HG03159 (cell line): ENCODE measurements around the gene MRPL40.

Experiments
- ATAC-seq: cut with Tn5 transposase; IDR thresholded peaks from one replicate; pipeline ENCODE4 v1.9.1; 2021; ENCODE audit warnings: mild to moderate bottlenecking, moderate library complexity; ENCODE audit not compliant: unreplicated experiment

The MRPL40 gene

GRCh38 chr22:19460036-19460435, 27.7 kb downstream of the MRPL40 start:
- ATAC-seq, result no peak

- no peak for ATAC-seq
These were observed 29.2 kb downstream of the MRPL40 start for GRCh38 chr22:19461506-19461905.

- no peak for ATAC-seq
These were observed 30.7 kb downstream of the MRPL40 start for GRCh38 chr22:19463008-19463407.

- no peak for ATAC-seq
These were observed 31.4 kb downstream of the MRPL40 start for GRCh38 chr22:19463491-19464469.

- no peak for ATAC-seq
These were observed 32.2 kb downstream of the MRPL40 start for GRCh38 chr22:19464546-19464945.

GRCh38 chr22:19464975-19465374, 32.6 kb downstream of the MRPL40 start:
- no peak for ATAC-seq

- no peak for ATAC-seq
These were observed 33.9 kb downstream of the MRPL40 start for GRCh38 chr22:19466126-19466716.

GRCh38 chr22:19466848-19467752, 34.8 kb downstream of the MRPL40 start:
- no peak for ATAC-seq

- no peak for ATAC-seq
These were observed 35.6 kb downstream of the MRPL40 start for GRCh38 chr22:19467912-19468311.

GRCh38 chr22:19469421-19469820, 37.1 kb downstream of the MRPL40 start:
- no peak for ATAC-seq

GRCh38 chr22:19470010-19470409, 37.7 kb downstream of the MRPL40 start:
- no peak for ATAC-seq

GRCh38 chr22:19471572-19471971, 39.2 kb downstream of the MRPL40 start:
- no peak for ATAC-seq

GRCh38 chr22:19472233-19472632, 39.9 kb downstream of the MRPL40 start:
- ATAC-seq, result no peak

- ATAC-seq, result no peak
These were observed 41.2 kb downstream of the MRPL40 start for GRCh38 chr22:19473578-19473977.

- ATAC-seq, result no peak
These were observed 43.7 kb downstream of the MRPL40 start for GRCh38 chr22:19476023-19476422.

- ATAC-seq, result no peak
These were observed 45.1 kb downstream of the MRPL40 start for GRCh38 chr22:19477321-19478044.

GRCh38 chr22:19478045-19478900, 45.9 kb downstream of the MRPL40 start:
- no peak for ATAC-seq

- ATAC-seq, result peak; percentile 46
These were observed 46.6 kb downstream of the MRPL40 start, which contains the start of gene UFD1 for GRCh38 chr22:19478901-19479354. UFD1 (minus strand) TSS chr22:19479193; CDS start chr22:19479085, 108 bp downstream.
